ENCODE measurements around the gene LSM3.

LSM3 gene

GRCh38 chr3:14208168-14208567 lies 29.6 kb downstream of the LSM3 start:
- H3K27ac ChIP-seq = no peak overlapping the region
- no peak for TF ChIP-seq CTCF (conservative IDR thresholded peaks at IDR 0.05)

GRCh38 chr3:14208977-14209394 lies 30.4 kb downstream of the LSM3 start:
- no peak overlapping the region for H3K27ac ChIP-seq
- no peak for TF ChIP-seq CTCF (conservative IDR thresholded peaks at IDR 0.05)

- no peak for TF ChIP-seq CTCF (conservative IDR thresholded peaks at IDR 0.05)
- H3K27ac ChIP-seq = no peak overlapping the region
These were observed 31.1 kb downstream of the LSM3 start for GRCh38 chr3:14209581-14210289.

- no peak for TF ChIP-seq CTCF (conservative IDR thresholded peaks at IDR 0.05)
- H3K27ac ChIP-seq = no peak overlapping the region
These were observed 31.7 kb downstream of the LSM3 start for GRCh38 chr3:14210290-14210688.

- H3K27ac ChIP-seq = no peak overlapping the region
- TF ChIP-seq CTCF (conservative IDR thresholded peaks at IDR 0.05) = no peak
These were observed 32.4 kb downstream of the LSM3 start for GRCh38 chr3:14210843-14211594.

- no peak for TF ChIP-seq CTCF (conservative IDR thresholded peaks at IDR 0.05)
- H3K27ac ChIP-seq = no peak overlapping the region
These were observed 33.0 kb downstream of the LSM3 start for GRCh38 chr3:14211621-14212020.

GRCh38 chr3:14212032-14212431 lies 33.4 kb downstream of the LSM3 start:
- TF ChIP-seq CTCF (conservative IDR thresholded peaks at IDR 0.05) = no peak
- H3K27ac ChIP-seq = no peak overlapping the region
